ENCODE measurements around the gene LY6G6F.

DNA sequence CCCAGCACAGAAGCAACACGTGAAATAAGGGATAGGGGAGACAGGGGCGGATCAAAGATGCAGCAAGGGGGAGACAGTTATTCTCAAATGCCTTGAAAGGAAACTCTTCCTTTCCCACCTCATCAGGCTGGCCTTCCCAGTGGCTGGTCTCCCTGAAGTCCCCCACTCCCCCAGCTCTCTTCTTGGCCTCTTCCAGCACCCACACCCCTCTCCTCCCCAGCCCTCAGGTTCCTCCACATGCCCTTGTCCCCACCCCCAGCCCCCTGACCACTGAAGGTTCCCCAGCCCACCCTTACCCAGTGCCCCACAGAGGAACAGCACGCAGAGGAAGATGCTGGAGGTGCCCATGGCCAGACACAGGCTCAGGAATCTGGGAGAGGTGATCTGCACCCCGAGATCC lies 6.8 kb downstream of the LY6G6F start:
- TF ChIP-seq, protein P1, sequence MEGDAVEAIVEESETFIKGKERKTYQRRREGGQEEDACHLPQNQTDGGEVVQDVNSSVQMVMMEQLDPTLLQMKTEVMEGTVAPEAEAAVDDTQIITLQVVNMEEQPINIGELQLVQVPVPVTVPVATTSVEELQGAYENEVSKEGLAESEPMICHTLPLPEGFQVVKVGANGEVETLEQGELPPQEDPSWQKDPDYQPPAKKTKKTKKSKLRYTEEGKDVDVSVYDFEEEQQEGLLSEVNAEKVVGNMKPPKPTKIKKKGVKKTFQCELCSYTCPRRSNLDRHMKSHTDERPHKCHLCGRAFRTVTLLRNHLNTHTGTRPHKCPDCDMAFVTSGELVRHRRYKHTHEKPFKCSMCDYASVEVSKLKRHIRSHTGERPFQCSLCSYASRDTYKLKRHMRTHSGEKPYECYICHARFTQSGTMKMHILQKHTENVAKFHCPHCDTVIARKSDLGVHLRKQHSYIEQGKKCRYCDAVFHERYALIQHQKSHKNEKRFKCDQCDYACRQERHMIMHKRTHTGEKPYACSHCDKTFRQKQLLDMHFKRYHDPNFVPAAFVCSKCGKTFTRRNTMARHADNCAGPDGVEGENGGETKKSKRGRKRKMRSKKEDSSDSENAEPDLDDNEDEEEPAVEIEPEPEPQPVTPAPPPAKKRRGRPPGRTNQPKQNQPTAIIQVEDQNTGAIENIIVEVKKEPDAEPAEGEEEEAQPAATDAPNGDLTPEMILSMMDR (IDR thresholded peaks at IDR 0.05), result no peak
- no peak for TF ChIP-seq POLR2AphosphoS5 (IDR thresholded peaks at IDR 0.05)
- TF ChIP-seq POLR2A (IDR thresholded peaks at IDR 0.05; ENCODE audit: low read depth), result no peak

Measured in esophagus muscularis mucosa (tissue), 3 donors.